ENCODE measurements around the gene CACNA1I.
"Not testable (repeated sequence)": the region's sequence is repeated elsewhere in the genome, so short reads cannot be mapped to it uniquely, and the experiment has no call there.

Gene CACNA1I

GRCh38 chr22:39570665-39571064 lies at the start of gene CACNA1I:
Gene CACNA1I, plus strand, starts transcription at chr22:39570753. Its CDS starts 0 bp downstream, at chr22:39570753.
- no peak within 1 kb of the TSS for H3K4me3 ChIP-seq (ENCODE audit: low read depth, low read length)
- no peak for TF ChIP-seq CTCF (IDR thresholded peaks at IDR 0.05; ENCODE audit: control insufficient read depth, extremely low read depth, insufficient read depth)
- DNase-seq (ENCODE audit: low read depth), result no peak

GRCh38 chr22:39521106-39521885 lies 49.3 kb upstream of the CACNA1I start:
- not testable (repeated sequence) for DNase-seq (ENCODE audit: low read depth)
- H3K4me3 ChIP-seq (ENCODE audit: low read depth, low read length), result peak overlapping the region; percentile 87

- H3K4me3 ChIP-seq (ENCODE audit: low read depth, low read length), result peak overlapping the region; percentile 87
- not testable (repeated sequence) for DNase-seq (ENCODE audit: low read depth)
Measured at GRCh38 chr22:39522091-39522490, 48.5 kb upstream of the CACNA1I start.

- TF ChIP-seq CTCF (IDR thresholded peaks at IDR 0.05; ENCODE audit: control insufficient read depth, extremely low read depth, insufficient read depth), result no peak
- DNase-seq (ENCODE audit: low read depth), result peak; percentile 85
- peak overlapping the region; percentile 87 for H3K4me3 ChIP-seq (ENCODE audit: low read depth, low read length)
Measured at GRCh38 chr22:39522567-39523300, 47.8 kb upstream of the CACNA1I start.

GRCh38 chr22:39524089-39524752 lies 46.3 kb upstream of the CACNA1I start:
- H3K4me3 ChIP-seq (ENCODE audit: low read depth, low read length), result no peak overlapping the region
- DNase-seq (ENCODE audit: low read depth), result no peak
- TF ChIP-seq CTCF (IDR thresholded peaks at IDR 0.05; ENCODE audit: control insufficient read depth, extremely low read depth, insufficient read depth), result no peak

- no peak for TF ChIP-seq CTCF (IDR thresholded peaks at IDR 0.05; ENCODE audit: control insufficient read depth, extremely low read depth, insufficient read depth)
- H3K4me3 ChIP-seq (ENCODE audit: low read depth, low read length), result no peak overlapping the region
- DNase-seq (ENCODE audit: low read depth), result no peak
Measured at GRCh38 chr22:39524753-39525657, 45.5 kb upstream of the CACNA1I start.

- no peak for TF ChIP-seq CTCF (IDR thresholded peaks at IDR 0.05; ENCODE audit: control insufficient read depth, extremely low read depth, insufficient read depth)
- no peak overlapping the region for H3K4me3 ChIP-seq (ENCODE audit: low read depth, low read length)
- DNase-seq (ENCODE audit: low read depth), result no peak
Measured at GRCh38 chr22:39525658-39525975, 44.9 kb upstream of the CACNA1I start.

All from LNCaP clone FGC (cell line).